Stimulated activated CD8-positive, alpha-beta memory T cell treated with anti-CD3 and anti-CD28 coated beads, Interleukin-4, amount 100 ng/mL, for 1 hour (primary cell): Measurements from ENCODE around the gene PDLIM5.
"Not testable (repeated sequence)": the region's sequence is repeated elsewhere in the genome, so short reads cannot be mapped to it uniquely, and the experiment has no call there.

ENCODE experiments used
- DNase-seq, 2 donors: peaks; one replicate each; pipeline ENCODE4 v3.0.0-alpha.2; 2020; ENCODE audit warnings: low read depth in 2 of 2, low spot score in 1 of 2

Gene PDLIM5

DNA sequence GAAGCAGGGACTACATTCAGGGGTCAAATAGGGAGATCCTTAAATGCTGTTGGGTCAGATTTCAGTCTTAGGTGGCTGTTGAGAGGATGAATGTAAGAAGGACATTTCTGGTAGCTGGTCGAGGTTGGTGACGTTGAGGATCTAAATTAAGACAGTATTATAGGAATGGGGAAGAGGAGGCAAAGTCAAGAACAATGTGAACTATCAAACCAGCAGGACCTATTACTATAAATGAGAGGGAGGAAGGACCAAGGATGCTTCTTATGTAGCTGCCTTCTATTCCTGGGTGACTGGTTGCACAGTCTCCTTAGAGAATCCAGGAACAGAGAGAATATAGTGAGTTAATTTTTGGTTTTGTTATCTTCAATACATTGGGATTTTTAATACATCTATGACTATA is 187.6 kb downstream of the PDLIM5 start:
- DNase-seq, result no peak

DNA sequence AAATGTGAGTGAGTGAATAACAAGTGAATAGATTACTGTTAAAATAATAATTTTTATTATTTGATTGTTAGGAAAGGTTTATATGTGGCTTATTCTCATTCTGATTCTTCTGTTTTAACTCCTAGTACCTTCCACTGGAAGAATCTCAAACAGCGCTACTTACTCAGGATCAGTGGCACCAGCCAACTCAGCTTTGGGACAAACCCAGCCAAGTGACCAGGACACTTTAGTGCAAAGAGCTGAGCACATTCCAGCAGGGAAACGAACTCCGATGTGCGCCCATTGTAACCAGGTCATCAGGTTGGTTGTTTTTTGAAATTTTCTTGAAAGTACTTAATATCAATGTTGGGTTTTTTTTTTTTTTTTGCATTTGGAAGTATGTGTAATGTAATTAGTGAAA is 188.4 kb downstream of the PDLIM5 start:
- no peak for DNase-seq

DNA sequence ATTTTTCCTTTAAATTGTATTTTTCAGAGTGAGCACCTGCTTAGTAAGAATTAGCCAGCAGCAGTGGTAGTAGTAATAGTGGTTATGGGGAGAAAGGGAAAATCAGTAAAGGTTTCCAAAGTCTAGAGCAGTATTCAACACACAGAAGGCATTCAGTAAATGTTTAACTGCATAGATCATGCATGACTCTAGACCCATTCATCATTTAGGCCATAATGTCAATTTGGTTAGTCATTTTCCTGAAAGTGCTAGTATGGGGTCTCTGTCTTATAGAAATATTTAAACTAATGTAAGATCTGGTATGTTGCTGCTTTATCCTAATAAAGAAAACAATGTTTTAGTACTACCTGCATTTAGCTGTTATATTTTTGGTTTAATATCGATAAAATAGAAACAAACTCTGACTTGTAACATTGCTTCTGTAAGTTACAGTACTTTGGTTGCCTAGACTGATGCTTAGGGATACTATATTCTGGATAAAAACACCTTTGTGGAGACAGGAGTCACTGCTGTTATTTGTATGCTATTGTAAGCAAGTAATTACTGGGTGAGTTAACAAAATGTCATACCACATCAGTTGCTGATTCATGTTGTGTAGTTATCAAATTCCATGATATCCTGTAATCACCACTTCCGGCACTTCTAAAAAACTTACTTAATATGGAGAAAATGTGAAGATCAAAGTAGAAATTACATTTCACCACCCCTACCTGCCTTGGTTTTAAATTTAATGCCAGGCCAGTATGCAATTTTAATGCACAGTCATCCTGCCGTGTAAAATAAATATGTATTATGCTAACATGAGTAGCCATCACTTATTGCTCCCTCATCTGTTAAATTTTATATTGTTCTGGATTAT is 190.2 kb downstream of the PDLIM5 start:
- no peak for DNase-seq

DNA sequence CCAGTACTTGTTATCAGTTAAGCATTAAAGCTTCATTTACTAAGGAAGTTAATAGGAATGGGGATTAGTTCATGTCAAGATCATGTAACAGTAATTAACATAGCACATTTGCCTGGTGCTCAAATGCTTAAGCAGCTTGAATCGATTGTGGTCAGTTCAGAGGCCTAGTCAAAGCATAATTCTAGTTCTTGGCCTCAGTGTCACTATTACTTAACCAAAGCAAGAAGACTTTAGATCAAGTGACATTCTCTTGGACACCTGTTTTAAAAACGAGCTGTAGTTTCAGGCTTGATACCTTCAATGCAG is 190.8 kb downstream of the PDLIM5 start:
- DNase-seq, result no peak

DNA sequence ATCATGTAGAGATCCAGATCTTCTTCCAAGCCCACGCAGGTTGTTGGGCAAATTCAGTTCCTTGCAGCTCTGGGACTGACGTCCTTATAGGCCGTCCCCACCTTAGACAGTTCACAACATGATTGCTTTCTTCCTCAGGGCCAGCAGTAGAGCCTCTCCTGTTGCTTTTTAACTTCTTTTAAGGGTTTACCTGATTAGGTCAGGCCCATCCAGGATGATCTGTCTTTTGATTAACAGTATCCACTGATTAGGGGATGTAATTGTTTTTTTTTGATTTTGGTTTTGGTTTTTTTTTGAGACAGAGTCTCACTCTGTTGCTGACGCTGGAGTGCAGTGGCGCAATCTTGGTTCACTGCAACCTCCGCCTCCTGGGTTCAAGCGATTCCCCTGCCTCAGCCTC is 197.0 kb downstream of the PDLIM5 start:
- no peak for DNase-seq

DNA sequence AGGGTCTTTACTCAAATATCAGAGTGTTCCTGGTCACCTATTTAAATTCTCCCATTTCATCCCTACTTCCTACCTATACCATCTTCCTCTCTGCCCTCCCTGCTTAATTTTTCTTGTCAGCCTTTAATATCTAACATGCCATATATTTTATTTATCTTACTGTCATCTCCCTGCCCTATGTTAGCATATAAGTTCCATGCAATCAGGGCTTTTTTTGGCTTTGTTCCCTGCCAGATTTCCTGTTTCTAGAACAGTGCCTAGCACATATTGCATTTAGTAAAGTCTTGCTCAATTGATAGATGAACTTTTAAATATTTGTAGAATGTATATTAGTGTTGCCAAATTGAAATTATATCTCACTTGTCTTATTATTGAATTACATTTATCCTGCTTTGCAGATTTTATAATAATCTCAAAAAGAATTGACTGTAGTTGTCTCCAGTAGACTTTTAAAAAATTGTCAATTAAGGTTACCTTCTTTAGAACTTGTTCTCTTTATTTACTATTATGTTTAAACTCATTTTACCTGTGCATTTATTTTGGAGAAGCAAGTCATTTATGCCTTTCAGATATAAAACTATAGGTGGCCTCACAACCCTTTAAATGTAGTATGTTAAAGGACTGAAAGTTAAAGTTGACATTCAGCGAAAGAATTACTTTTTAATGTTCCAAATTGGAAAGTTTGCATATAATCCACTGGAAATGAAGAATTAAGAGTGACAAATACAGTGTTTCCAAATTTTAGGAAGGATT is 197.8 kb downstream of the PDLIM5 start:
- DNase-seq, result no peak

DNA sequence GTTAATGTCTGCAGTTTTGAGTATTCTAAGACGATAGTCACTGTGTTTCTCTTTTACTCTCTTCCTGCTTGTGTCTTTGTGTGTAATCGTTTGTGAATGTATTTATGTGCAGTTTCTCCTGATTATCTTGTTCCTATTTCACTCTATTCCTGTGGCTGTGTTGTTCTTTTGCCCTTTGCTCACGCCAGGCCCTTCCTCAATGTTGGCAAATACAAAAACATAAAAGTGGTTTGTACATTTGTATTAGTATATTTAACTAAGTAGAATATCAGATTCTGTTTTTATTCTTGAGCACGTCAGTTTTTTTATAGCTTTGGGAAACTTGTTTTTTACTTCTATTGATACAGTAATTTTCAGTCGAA is 198.4 kb downstream of the PDLIM5 start:
- no peak for DNase-seq

DNA sequence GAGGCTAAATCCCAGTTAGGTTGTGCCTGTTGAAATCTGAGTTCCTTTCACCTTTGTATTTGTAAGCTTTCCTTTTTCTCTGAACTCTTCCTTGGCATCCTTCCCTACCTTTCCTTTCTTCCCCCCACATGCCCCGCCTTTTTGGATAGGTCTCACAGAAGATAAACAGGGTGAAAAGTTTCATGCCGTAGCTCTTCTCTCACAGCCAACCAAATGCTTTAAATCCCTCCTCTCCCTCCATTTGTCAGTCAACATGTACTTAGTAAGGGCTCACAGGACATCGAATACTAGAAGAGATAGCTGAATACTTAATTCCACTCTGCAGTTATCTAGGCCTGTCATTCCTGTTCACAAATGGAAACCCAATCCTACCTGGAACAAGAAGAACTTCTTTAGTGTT is 198.9 kb downstream of the PDLIM5 start:
- no peak for DNase-seq

DNA sequence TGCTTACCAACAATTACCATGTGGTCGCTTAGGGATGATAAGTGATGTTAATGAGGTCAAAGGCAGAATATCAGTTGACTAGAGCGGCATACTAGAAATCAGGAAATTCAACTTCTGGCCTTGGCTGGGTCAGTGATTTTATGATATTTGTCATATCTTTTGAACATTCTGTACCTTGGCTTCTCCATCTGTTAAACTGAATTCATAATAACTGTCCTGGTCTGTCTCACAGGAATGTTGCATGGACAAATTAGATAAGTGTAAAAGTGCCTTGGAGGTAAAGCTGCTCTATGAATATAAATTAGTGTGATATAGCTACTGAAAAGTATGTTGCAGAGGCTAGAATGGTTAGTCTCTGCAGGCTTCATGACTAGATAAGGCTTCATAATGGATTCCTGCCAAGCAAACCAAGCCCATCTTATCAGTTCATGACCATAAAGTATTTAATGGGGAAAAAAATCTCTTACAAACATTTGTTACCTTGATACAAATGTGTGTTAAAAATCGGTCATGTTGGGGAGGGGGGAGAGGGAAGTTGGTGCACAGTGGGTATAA is 201.4 kb downstream of the PDLIM5 start:
- DNase-seq, result no peak

DNA sequence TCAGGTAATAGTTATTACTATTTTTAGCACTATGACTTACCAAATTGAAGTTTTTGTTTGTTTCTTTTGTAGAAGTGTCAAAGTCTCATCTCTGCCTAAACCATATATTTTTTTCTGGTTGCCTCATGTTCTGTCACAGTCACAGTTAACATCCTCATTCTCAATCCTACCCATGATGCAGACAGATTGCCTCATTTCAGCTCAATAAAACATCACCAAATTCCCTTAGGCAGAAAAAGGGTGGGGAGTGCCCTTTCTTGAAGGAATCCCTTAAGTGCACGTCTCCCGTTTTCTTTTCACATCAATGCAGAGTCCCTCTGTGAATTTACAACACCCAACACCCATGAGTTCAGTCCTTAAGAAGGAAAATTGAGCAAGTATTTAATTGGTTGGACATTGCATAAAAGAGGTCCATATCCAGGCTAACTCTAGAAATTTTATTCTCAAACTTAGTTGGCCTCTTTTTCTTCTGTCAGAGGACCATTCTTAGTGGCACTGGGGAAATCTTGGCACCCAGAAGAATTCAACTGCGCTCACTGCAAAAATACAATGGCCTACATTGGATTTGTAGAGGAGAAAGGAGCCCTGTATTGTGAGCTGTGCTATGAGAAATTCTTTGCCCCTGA is 202.4 kb downstream of the PDLIM5 start:
- no peak for DNase-seq

DNA sequence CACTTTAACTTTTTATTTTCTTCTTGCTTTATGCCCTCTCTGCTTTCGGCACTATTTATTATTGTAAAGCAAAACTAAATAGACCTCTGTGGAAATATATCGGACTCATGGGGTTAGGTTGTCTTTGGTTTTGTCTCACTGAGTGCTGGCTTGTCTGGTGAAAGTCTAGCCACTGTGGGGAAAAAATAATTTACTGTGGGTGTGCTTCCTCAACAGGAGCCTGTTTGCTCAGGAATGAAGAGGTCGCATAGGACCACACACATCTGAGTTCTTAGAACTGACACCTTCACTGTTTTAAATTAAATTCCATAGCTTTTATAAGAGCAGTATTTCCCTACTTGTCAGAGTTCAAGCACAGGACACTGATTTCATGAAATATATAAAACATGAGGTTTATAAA is 203.0 kb downstream of the PDLIM5 start:
- no peak for DNase-seq

DNA sequence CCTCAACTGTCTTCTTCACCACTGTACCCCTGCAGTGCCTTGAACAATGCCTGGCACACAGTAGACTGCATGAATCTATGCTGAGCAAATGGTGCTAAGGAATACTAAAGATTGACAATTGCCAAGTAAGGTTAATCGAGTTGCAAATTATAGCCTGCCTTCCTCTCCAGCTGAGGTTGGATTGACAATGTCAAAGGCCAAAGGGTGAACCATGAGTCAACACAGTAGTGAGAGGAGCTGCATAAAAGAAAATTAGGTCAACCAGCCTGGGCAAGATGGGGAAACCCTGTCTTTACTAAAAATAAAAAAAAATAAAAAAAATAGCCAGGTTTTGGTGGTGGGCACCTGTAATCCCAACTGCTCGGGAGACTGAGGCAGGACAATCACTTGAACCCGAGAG is 208.9 kb downstream of the PDLIM5 start:
- DNase-seq, result no peak

DNA sequence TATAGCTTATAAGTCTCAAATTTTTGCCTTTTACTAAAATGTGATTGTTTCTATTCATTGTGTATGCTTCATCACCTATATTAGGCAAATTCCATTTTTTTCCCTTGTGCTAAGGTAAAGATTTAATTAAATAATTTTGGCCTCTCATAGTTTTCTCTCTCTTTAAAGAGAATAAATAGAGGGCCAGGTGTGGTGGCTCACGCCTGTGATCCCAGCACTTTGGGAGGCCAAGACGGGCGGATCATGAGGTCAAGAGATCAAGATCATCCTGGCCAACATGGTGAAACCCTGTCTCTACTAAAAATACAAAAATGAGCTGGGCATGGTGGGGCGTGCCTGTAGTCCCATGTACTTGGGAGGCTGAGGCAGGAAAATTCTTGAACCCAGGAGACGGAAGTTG is 213.3 kb downstream of the PDLIM5 start:
- DNase-seq, result not testable (repeated sequence)

DNA sequence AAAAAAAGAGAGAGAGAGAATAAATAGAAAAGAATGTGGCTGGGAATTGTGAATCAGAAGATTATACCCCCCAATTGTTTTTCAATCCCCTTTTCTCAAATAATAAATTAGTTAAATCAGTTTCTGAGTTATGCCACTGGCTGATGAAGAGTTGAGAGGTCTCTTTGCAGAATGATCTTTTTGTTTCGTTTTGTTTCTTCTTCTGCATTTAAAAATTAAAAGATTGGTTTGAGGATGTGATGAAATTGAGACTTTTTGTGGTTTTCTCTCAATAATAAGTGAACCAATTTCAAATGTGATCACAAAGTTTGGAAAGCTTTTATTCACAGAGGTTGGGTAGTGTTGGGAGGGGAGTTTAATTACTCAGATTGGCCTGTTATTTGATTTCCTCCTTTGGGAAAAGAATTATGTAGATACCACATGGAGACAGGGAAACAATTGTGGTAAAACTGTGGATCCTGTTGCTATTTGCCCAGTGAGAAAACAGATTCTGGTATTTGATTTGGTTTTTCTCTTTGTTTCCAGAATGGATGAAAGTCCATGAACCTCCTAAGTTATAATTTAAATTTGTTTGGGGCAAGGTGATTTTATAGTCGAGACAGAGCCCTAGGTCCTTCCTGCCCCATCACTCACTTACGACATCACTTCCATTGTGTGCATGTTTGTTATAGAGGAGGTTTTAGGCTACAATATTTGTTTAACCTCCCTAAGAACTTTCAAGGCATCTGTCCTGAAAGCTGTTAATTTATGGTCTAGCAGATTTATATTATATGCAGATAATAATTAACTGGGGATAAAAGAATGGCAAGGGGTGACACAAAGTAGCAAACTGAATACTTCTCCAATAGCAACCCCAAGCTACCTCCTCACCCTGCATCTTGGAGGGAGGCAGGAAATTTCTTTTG is 214.0 kb downstream of the PDLIM5 start:
- no peak for DNase-seq

DNA sequence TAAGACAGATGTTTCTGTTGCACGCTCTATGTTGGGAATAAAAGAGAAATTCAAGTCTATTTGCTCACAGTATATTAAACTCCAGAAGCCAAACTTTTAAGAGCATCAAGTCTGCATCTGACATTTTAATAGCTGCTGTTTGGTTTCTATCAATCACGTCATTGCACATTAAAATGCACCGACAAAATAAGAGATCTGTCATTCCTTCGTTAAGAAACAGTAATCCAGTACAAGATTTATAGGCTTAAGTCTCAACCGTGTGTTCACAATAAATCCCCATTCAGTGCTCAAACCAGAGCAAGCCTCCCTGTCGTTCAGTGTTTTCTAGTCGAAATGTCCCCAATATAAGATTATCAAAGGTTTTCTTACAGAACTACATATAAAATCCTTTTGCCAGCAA is 217.0 kb downstream of the PDLIM5 start:
- DNase-seq, result no peak

DNA sequence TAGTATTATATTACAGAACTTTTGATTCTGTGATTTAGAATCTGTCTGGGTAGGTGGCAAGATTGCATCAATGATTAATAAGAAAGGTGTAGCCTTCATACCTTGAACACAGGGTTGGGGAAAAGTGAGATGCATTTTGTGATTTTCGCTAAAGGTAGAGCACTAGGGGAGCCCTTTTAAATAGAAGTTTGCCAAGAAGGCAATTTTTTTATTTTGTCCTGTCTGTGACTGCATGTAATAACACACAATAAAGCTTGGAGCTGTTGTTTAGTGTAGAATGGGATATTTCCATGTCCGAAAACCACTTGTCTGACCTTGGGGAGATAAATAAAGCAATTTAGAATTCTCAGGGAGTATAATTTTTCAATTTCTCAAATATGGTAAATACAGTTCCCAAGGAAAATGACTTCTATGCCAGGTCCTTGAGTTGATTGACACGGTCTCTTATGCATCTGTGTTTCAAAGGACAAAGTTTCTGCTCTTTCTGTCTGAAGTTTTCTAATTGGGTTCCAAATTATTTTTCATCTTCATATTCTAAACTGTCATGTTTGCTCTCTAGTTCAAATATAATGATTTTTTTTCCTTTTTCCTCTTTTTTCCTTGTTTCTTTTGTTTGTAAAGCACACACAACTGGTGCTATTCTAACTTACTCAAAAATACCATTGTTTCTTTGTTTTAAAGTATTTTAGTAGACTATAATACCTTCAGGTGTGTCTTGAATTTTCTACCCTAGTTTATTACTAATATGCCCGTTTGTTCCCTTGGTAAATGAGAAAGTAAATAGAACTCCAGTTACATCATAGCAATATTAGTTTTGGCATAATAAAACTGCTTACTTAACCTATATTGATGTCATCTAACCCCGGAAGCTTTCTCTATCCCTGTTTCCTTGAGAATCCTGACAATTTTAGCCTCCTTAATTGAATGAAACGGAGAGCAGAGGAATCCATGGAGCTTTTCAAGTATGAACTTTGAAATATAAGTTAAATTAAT is 218.2 kb downstream of the PDLIM5 start:
- no peak for DNase-seq

DNA sequence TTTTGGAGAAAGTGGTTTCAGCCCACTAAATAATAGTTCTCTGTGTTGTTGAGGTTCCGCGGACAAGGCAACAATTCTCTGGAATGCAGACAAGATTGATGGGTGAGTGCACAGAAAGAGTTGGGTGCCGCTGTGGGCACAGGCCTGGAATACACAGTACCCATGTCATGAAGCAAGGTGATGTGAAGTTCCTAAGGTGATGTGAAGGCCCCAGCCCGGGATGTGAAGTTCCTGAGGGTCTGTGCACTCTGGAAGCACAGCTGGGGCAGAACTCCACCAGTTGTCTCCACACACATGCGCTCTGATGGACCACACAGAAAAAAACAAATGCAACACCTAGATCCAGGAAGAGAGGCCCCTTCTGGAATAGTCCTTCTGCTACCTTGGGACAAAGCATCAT is 219.4 kb downstream of the PDLIM5 start:
- DNase-seq, result no peak

DNA sequence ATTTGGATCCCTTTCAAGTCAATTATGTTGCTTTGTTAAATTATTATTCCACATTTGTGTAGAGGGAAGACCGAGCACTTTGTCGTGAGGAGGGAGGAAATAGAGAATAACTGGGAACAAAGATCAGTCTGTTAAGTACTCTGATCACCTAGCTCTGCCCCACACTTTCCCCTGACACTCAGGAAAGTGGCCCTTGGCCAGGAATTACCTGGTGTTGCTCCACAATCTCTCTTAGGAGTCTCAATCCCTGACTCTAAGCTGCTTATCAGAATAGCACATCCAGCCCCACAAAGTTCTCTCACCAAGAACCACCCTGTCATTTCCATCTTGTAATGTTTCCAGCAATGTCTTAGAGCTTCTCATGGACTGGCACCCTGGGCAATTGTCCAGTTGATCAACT is 222.2 kb downstream of the PDLIM5 start:
- no peak for DNase-seq

DNA sequence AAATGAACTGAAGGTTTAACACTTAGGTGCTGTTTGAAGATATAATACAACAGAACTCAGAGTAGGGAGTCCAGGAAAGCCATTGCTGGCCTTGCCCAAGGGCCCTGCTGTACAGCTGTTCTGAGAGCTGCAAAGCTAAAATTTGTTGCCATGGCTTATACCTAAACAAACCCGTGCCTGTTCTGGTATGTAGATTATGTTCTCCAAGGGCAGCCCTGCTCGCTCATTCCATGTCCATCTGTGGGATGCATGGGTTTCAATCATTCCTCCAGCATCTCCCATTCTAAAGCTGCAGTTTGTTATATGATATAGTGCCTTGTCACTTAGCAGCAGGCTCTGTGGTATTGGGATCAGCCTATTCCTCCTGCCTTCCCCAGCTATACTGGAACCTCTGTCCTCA is 225.2 kb downstream of the PDLIM5 start:
- DNase-seq, result no peak

DNA sequence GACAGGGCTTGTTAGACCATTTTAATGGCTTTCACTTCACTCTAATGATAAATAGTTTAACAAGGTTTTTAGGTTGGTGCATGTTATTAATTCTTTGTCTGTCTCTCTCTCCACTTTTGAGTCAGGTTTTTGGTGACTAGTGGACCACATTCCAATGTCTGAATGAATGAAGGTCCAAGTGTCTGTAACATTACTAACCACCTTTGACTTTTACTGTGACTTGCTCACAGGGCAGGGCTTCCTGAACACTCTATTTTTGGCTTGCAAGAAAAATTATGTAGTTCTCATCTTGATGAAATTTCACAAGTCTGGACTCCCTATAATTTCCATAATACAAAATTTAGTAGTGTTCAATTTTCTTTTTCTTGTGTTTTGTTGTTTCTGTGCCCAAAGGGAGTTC is 227.2 kb downstream of the PDLIM5 start:
- DNase-seq, result no peak
